Lower leg skin (tissue), 4 donors: ENCODE results near the gene MTHFD2L. TPM values are rescaled to one million over a fixed set of nuclear protein-coding genes. Genes with fewer than 3 reads are reported as not detected.

Experiments used
- DNase-seq, 2 donors: peaks; one replicate each; pipeline ENCODE4 v3.0.0-alpha.2; 2019; ENCODE audit warnings: low spot score in 2 of 2
- H3K4me3 ChIP-seq: fragments of 200-600 bp; sonication (generic); 2 replicates; pipeline ENCODE4 v1.5.1; 2017; ENCODE audit warnings: mild to moderate bottlenecking, low read depth; ENCODE audit not compliant: poor library complexity, severe bottlenecking
- CTCF ChIP-seq, 3 donors: fragments of 450-650 bp; IDR thresholded peaks; one replicate each; pipeline ENCODE4 v1.5.1; 2016; ENCODE audit warnings: antibody characterized with exemption in 3 of 3, mild to moderate bottlenecking in 3 of 3, moderate library complexity in 2 of 3
- POLR2A ChIP-seq, 2 donors: fragments of 450-650 bp; IDR thresholded peaks; one replicate each; pipeline ENCODE4 v1.6.1; 2016 to 2017; ENCODE audit warnings: antibody characterized with exemption in 2 of 2, mild to moderate bottlenecking in 1 of 2, moderate library complexity in 1 of 2
- WGBS, 2 donors: methylation state at CpG; one replicate each; pipeline ENCODE4 v1.1.5; 2018; 5-methylcytosine and 5-hydroxymethylcytosine counted together
- intact Hi-C: fragments of 100-400 bp; cut with DNase I; formaldehyde crosslinking; loops from one replicate; pipeline ENCODE4 v1.15.0; 2023; ENCODE audit warnings: low total_unique reads
- total RNA-seq, 4 donors: library from RNA; depleted of rRNA; stranded (reverse); fragments of >200 nt; gene quantifications; one replicate each; pipeline ENCODE4 v1.1.0, GENCODE V29; 2016

The MTHFD2L gene
- total RNA-seq, 4 donors from 2014 or later = 3.5 to 16.2 (median 10.9) TPM

GRCh38 chr4:74262522-74262921, 104.6 kb downstream of the MTHFD2L start:
- no peak for DNase-seq
- TF ChIP-seq CTCF (IDR thresholded peaks at IDR 0.05) (no peak), POLR2A (IDR thresholded peaks at IDR 0.05) (no peak)
- intact Hi-C loops = no loop called here
- no peak overlapping the region for H3K4me3 ChIP-seq

DNA sequence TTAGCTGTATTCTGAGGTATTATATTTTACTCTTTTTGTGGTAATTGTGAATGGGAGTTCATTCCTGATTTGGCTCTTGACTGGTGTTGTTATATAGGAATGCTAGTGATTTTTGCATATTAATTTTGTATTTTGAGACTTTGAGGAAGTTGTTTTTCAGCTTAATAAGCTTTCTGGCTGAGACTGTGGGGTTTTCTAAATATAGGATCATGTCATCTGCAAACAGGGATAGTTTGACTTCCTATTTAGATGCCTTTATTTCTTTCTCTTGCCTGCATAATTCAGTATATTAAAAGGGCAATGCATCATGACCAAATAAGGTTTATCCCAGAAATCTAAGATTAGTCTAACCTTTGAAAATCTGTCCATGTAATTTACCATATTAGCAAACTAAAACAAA, 105.6 kb downstream of the MTHFD2L start:
- TF ChIP-seq CTCF (IDR thresholded peaks at IDR 0.05) = no peak
- no peak for TF ChIP-seq POLR2A (IDR thresholded peaks at IDR 0.05)
- DNase-seq = no peak
- intact Hi-C loops = no loop called here
- no peak overlapping the region for H3K4me3 ChIP-seq

DNA sequence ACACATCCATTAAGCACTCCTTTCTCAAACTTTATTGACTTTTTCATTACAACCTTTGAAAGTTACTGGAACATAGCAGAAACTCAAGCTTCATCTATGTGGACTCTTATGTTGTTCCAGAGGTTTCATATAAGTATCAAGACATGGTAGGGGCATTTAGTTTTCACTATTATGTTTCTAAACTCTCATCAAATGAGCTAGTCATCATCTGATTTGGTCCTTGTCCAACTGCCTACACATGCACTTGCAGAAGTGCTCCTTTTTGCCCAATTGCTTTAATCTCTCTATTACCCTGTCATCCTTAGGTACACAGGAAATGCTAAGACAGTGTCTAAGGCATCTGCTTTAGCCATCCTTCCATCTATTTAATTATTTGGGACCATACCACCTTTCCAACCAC, 108.2 kb downstream of the MTHFD2L start:
- TF ChIP-seq POLR2A (IDR thresholded peaks at IDR 0.05) = no peak
- TF ChIP-seq CTCF (IDR thresholded peaks at IDR 0.05) = no peak
- H3K4me3 ChIP-seq = no peak overlapping the region
- no peak for DNase-seq
- intact Hi-C loops = no loop called here

- H3K4me3 ChIP-seq = no peak overlapping the region
- DNase-seq = no peak
- intact Hi-C loops = no loop called here
- TF ChIP-seq POLR2A (IDR thresholded peaks at IDR 0.05) (no peak), CTCF (IDR thresholded peaks at IDR 0.05) (no peak)
Observed at GRCh38 chr4:74267998-74268606, 110.2 kb downstream of the MTHFD2L start.

DNA sequence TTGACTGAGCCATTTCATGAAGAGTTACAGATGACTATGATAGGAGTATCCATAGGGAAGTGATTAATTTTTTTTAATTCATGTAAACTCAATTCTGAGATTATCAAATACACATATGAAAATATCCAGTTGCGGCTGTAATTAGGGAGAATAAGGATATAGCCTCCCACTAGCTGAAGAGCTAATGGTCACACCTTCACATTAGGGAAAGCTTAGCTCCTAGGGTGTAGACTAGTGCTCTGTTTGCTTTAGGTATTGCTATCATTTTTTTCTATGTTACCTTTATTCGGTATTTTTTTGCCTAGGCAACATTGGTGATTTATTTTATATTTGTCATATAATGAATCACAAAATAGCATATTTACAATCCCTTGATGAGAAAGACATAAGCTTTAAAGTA, 110.7 kb downstream of the MTHFD2L start:
- DNase-seq = no peak
- 71 to 74% methylated on average over 2 of the region's 2 CpGs for WGBS, 2 donors
- intact Hi-C loops = no loop called here
- H3K4me3 ChIP-seq = no peak overlapping the region
- TF ChIP-seq POLR2A (IDR thresholded peaks at IDR 0.05) (no peak), CTCF (IDR thresholded peaks at IDR 0.05) (no peak)

DNA sequence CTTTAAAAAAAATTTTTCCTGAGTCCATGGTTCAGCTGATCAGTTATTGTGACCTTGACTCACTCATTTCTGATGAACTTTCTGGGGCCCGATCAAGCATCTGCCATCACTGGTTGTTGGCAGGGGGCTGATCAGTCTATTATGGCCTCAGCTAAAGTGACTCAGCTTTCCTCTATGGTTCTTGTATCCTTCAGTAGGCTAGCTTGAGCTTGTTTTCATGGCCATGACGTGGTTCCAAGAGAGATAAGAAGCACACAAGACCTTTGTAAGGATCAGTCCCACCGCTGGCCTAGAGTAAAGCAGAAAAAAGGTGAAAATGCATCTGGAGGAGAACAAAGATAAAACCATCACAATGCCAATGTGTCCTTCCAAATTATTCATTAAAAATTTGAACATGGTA, 120.6 kb downstream of the MTHFD2L start:
- DNase-seq = no peak
- H3K4me3 ChIP-seq = no peak overlapping the region
- no peak for TF ChIP-seq POLR2A (IDR thresholded peaks at IDR 0.05)
- 63 to 79% methylated on average over 3 of the region's 3 CpGs for WGBS, 2 donors
- intact Hi-C loops = no loop called here
